ENCODE data around the gene BTC. TPM values are rescaled to one million over a fixed set of nuclear protein-coding genes. Genes with fewer than 3 reads are reported as not detected.

The BTC gene
- total RNA-seq, 1 donor from 2014 or later = 0.76 TPM

Other genes starting within 250 kb of the BTC start
- gene PARM1, start 138.6 kb upstream of the BTC start, total RNA-seq = 9.1 TPM